ENCODE measurements around the gene ITPK1. TPM values are rescaled to one million over a fixed set of nuclear protein-coding genes. Genes with fewer than 3 reads are reported as not detected.

ITPK1 gene
- total RNA-seq, 3 donors from 2014 or later (not counting 1 experiment from before 2014, with no cell fraction given), result 73.2 to 74.8 (median 74.4) TPM

GRCh38 chr14:92949496-92950192 is 166.1 kb downstream of the ITPK1 start:
- DNase-seq, result no peak
- WGBS (ENCODE audit: insufficient coverage), result 98% methylated on average over 24 of the region's 24 CpGs
- no peaks in the 10 kb centered on the region for H3K9me3 Mint-ChIP-seq
- no peak overlapping the region for H3K4me3 Mint-ChIP-seq
- H3K27ac Mint-ChIP-seq, result no peak overlapping the region
- Histone ChIP-seq H3K36me3 (ENCODE audit: control insufficient read depth, insufficient read depth, low read length) (peaks cover 49% of the 10 kb centered on the region), H3K27ac (ENCODE audit: low read length) (no peak overlapping the region), H3K9me3 (ENCODE audit: control insufficient read depth, insufficient read depth, low read length) (no peaks in the 10 kb centered on the region), H3K4me1 (ENCODE audit: control insufficient read depth, insufficient read depth, low read length) (peaks cover 8% of the 10 kb centered on the region), H3K27me3 (ENCODE audit: control insufficient read depth, insufficient read depth, low read length) (no peaks in the 10 kb centered on the region), H3K4me3 (ENCODE audit: low read length) (no peak overlapping the region)
- no peaks in the 10 kb centered on the region for H3K36me3 Mint-ChIP-seq
- TF ChIP-seq CTCF (IDR thresholded peaks at IDR 0.05), result no peak
- intact Hi-C loops (cut with micrococcal nuclease), result no loop called here
- H3K4me1 Mint-ChIP-seq, result peaks cover 6 to 12% of the 10 kb centered on the region in 2 donors
- ATAC-seq, result no peak
- no peaks in the 10 kb centered on the region for H3K27me3 Mint-ChIP-seq (ENCODE audit: low read depth in 2 of 2)

DNA sequence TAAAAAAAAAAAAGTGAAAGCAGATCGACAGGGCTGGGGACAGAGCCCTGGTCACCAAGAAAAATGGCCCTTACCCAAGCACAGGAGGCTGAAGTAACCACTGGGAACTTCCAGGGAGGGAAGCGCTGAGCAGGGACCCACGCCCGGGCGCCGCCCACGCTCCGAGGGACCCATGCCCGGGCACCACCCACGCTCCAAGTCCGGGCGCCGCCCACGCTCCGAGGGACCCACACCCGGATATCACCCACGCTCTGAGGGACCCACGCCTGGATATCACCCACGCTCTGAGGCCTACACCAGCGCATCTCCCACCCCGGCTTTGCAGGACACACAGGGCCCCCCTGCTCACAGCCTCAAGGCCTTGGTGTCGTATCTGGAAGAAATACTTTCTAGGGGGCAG is 167.1 kb downstream of the ITPK1 start:
- H3K9me3 ChIP-seq (ENCODE audit: control insufficient read depth, insufficient read depth, low read length), result no peaks in the 10 kb centered on the region
- Mint-ChIP-seq H3K9me3 (no peaks in the 10 kb centered on the region), H3K4me3 (no peak overlapping the region), H3K4me1 (peaks cover 6 to 18% of the 10 kb centered on the region in 2 donors), H3K27me3 (ENCODE audit: low read depth in 2 of 2) (no peaks in the 10 kb centered on the region), H3K27ac (no peak overlapping the region), H3K36me3 (no peaks in the 10 kb centered on the region)
- ATAC-seq (no peak), DNase-seq (no peak)
- H3K4me1 ChIP-seq (ENCODE audit: control insufficient read depth, insufficient read depth, low read length), result peaks cover 8% of the 10 kb centered on the region
- 97% methylated on average over 22 of the region's 22 CpGs for WGBS (ENCODE audit: insufficient coverage)
- no peak for TF ChIP-seq CTCF (IDR thresholded peaks at IDR 0.05)
- peaks cover 55% of the 10 kb centered on the region for H3K36me3 ChIP-seq (ENCODE audit: control insufficient read depth, insufficient read depth, low read length)
- intact Hi-C loops (cut with micrococcal nuclease), result no loop called here
- no peaks in the 10 kb centered on the region for H3K27me3 ChIP-seq (ENCODE audit: control insufficient read depth, insufficient read depth, low read length)
- no peak overlapping the region for H3K27ac ChIP-seq (ENCODE audit: low read length)
- H3K4me3 ChIP-seq (ENCODE audit: low read length), result no peak overlapping the region

DNA sequence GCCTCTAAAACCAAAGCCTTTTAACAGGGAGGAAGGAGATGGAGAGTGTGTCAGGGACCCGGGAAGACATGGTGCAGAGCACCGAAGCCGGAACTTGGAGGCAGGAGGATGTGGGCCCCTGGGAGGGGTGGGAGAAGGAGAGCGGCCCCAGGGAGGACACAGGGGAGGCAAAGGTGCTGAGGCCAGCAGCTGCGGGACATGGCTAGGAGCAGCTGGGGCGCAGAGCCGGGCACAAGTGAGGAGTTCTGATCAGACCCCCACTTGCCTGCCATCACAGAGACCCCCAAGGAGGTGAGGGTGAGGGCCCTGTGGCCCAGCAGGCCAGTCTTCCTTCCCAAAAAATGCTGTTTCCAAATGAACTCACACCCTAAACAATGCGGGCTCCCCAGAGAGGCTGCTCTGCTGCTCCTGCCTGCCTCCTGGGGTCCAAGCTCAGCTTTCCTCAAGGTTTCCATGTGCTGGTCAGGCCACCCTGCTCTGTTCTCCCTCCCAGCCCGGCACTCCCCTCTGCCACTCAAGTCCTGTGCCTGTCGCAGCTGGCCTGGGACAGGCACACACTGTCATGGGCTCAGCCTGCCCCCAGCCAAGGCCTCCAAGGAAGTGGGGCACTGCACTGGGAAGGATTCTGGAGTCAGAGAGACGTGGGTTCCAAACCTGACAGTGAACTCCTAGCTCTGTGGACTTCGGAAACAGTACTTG is 168.7 kb downstream of the ITPK1 start:
- H3K4me3 ChIP-seq (ENCODE audit: low read length), result no peak overlapping the region
- intact Hi-C loops (cut with micrococcal nuclease), result no loop called here
- H3K27ac ChIP-seq (ENCODE audit: low read length), result no peak overlapping the region
- Mint-ChIP-seq H3K9me3 (no peaks in the 10 kb centered on the region), H3K36me3 (no peaks in the 10 kb centered on the region), H3K27me3 (ENCODE audit: low read depth in 2 of 2) (no peaks in the 10 kb centered on the region), H3K4me1 (peaks cover 2 to 13% of the 10 kb centered on the region in 2 donors), H3K27ac (no peak overlapping the region), H3K4me3 (no peak overlapping the region)
- H3K27me3 ChIP-seq (ENCODE audit: control insufficient read depth, insufficient read depth, low read length), result no peaks in the 10 kb centered on the region
- no peak for TF ChIP-seq CTCF (IDR thresholded peaks at IDR 0.05)
- H3K4me1 ChIP-seq (ENCODE audit: control insufficient read depth, insufficient read depth, low read length), result peaks cover 5% of the 10 kb centered on the region
- 95% methylated on average over 12 of the region's 12 CpGs for WGBS (ENCODE audit: insufficient coverage)
- peaks cover 58% of the 10 kb centered on the region for H3K36me3 ChIP-seq (ENCODE audit: control insufficient read depth, insufficient read depth, low read length)
- no peaks in the 10 kb centered on the region for H3K9me3 ChIP-seq (ENCODE audit: control insufficient read depth, insufficient read depth, low read length)
- no peak for DNase-seq
- no peak for ATAC-seq
